ENCODE measurements around the gene UTF1. TPM values are rescaled to one million over a fixed set of nuclear protein-coding genes. Genes with fewer than 3 reads are reported as not detected.

Gene UTF1, protein sequence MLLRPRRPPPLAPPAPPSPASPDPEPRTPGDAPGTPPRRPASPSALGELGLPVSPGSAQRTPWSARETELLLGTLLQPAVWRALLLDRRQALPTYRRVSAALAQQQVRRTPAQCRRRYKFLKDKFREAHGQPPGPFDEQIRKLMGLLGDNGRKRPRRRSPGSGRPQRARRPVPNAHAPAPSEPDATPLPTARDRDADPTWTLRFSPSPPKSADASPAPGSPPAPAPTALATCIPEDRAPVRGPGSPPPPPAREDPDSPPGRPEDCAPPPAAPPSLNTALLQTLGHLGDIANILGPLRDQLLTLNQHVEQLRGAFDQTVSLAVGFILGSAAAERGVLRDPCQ
- not detected for total RNA-seq
- polyA plus RNA-seq, result not detected
- long read RNA-seq, donor 1, result 0 reads
- long read RNA-seq, donor 2, result 0 reads
- long read RNA-seq, donor 3, result 0 reads
- long read RNA-seq, donor 4, result 0 reads
- long read RNA-seq, donor 5, result 0 reads
- long read RNA-seq, donor 6, partial matches to known transcripts, result 0 of 1 reads
- long read RNA-seq, donor 6, other reads (novel, unspliced or antisense), result 0 of 1 reads
- long read RNA-seq, donor 7, result 0 reads
- long read RNA-seq, donor 8, result 0 reads
- long read RNA-seq, donor 9, result 0 reads
- long read RNA-seq, donor 10, result 0 reads

DNA sequence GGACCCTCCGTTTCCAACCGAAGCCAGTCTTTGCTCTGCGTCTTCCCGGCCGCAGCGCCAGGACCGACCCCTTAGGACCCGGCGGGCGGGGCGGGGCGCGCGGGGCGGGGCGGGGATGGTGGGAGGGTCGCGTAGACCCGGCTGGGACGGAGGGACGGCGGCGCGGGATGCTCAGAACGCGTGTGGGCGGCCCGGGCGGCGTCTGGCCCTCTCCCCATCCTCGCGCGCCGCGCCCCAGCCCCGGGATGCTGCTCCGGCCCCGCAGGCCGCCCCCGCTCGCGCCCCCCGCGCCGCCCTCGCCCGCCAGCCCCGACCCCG, at the start of gene UTF1:
UTF1 (plus strand) TSS at position 174 of the 318 bp plus-strand sequence; CDS start at position 246, 72 bp downstream.
- Histone ChIP-seq H3K27ac (no peak within 1 kb of the TSS), H3K4me3 (peak within 1 kb of the TSS; percentile 5 to 37 (median 30)), H3K4me1 (peaks cover 7 to 22% (median 16%) of the 10 kb centered on the region in 4 donors), H3K36me3 (no peaks in the 10 kb centered on the region), H3K27me3 (peaks cover 25 to 100% (median 80%) of the 10 kb centered on the region in 3 donors), H3K9me3 (no peaks in the 10 kb centered on the region)
- 0 to 2% (median 1%) methylated on average over 23 to 49 of the region's 49 CpGs; no CpG with 5 or more reads in 1 of the 5 donors for WGBS, 5 donors
- DNase-seq, result no peak
- TF ChIP-seq, protein P1, sequence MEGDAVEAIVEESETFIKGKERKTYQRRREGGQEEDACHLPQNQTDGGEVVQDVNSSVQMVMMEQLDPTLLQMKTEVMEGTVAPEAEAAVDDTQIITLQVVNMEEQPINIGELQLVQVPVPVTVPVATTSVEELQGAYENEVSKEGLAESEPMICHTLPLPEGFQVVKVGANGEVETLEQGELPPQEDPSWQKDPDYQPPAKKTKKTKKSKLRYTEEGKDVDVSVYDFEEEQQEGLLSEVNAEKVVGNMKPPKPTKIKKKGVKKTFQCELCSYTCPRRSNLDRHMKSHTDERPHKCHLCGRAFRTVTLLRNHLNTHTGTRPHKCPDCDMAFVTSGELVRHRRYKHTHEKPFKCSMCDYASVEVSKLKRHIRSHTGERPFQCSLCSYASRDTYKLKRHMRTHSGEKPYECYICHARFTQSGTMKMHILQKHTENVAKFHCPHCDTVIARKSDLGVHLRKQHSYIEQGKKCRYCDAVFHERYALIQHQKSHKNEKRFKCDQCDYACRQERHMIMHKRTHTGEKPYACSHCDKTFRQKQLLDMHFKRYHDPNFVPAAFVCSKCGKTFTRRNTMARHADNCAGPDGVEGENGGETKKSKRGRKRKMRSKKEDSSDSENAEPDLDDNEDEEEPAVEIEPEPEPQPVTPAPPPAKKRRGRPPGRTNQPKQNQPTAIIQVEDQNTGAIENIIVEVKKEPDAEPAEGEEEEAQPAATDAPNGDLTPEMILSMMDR (IDR thresholded peaks at IDR 0.05), result no peak
- TF ChIP-seq POLR2AphosphoS5 (IDR thresholded peaks at IDR 0.05) (no peak), POLR2A (IDR thresholded peaks at IDR 0.05) (no peak), EP300 (IDR thresholded peaks at IDR 0.05) (no peak)
- intact Hi-C loops (cut with DNase I; ENCODE audit: low total_unique reads), result no loop called here

DNA sequence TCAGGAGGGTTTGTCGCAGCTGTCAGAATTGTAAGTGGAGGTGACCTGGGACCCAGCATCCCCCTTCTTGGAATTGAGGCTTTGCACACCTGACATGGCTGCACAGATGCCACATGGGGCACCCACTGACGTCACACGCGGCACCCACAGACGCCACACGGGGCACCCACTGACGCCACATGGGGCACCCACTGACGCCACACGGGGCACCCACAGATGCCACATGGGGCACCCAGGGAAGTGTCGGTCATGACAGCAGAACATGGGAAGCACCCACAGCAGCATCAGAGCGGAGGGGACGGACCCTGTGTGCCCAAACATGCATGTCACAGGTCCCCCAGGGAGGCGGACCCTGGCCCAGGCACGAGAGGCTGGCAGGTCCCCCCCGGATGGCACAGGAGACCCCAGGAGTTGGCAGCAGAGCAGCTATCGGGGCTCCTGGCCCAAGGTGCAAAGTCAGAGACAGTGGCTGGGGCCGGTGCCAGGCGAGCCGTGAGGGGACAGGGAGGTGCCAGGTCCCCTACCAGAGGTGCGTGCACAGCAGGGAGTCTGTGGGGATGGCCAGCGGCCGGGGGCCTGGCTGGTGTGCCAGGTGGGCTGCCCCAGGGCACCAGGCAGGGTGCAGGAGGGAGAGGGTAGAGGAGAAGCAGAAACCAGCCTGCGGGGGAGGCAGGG, 48.9 kb upstream of the UTF1 start:
- Histone ChIP-seq H3K4me3 (no peak overlapping the region), H3K27me3 (peaks cover 0 to 22% (median 0%) of the 10 kb centered on the region in 3 donors), H3K4me1 (no peaks in the 10 kb centered on the region), H3K27ac (no peak overlapping the region), H3K9me3 (no peaks in the 10 kb centered on the region), H3K36me3 (no peaks in the 10 kb centered on the region)
- intact Hi-C loops (cut with DNase I; ENCODE audit: low total_unique reads), result no loop called here
- TF ChIP-seq POLR2AphosphoS5 (IDR thresholded peaks at IDR 0.05) (no peak), EP300 (IDR thresholded peaks at IDR 0.05) (no peak)
- TF ChIP-seq, protein P1 (IDR thresholded peaks at IDR 0.05), result no peak
- no peak for DNase-seq
- 85 to 92% (median 88%) methylated on average over 19 to 23 of the region's 23 CpGs for WGBS, 5 donors

DNA sequence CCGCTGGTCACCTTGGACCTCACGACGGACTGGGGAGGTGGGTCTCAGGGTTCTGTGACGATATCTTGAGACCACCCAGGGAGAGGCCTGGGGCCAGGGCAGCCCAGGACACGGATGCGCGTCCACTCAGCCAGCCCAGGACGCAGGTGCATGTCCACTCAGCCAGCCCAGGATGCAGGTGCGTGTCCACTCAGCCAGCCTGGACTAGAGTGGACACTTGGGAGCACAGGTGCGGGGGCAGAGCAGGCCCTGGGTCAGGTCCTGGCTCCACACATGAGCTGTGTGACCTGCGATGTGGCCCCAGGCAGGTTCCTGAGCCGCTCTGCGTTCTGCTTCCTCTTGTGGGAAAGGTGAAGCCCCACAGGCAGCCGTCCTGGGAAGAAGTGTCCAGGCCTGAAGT, 47.8 kb upstream of the UTF1 start:
- Histone ChIP-seq H3K27ac (no peak overlapping the region), H3K4me3 (no peak overlapping the region), H3K27me3 (peaks cover 0 to 33% (median 0%) of the 10 kb centered on the region in 3 donors), H3K4me1 (no peaks in the 10 kb centered on the region), H3K9me3 (no peaks in the 10 kb centered on the region), H3K36me3 (no peaks in the 10 kb centered on the region)
- intact Hi-C loops (cut with DNase I; ENCODE audit: low total_unique reads), result no loop called here
- 56 to 79% (median 77%) methylated on average over 12 to 14 of the region's 14 CpGs for WGBS, 5 donors
- DNase-seq, result no peak
- TF ChIP-seq, protein P1 (IDR thresholded peaks at IDR 0.05), result no peak
- TF ChIP-seq POLR2AphosphoS5 (IDR thresholded peaks at IDR 0.05) (no peak), EP300 (IDR thresholded peaks at IDR 0.05) (no peak), POLR2A (IDR thresholded peaks at IDR 0.05) (no peak)

DNA sequence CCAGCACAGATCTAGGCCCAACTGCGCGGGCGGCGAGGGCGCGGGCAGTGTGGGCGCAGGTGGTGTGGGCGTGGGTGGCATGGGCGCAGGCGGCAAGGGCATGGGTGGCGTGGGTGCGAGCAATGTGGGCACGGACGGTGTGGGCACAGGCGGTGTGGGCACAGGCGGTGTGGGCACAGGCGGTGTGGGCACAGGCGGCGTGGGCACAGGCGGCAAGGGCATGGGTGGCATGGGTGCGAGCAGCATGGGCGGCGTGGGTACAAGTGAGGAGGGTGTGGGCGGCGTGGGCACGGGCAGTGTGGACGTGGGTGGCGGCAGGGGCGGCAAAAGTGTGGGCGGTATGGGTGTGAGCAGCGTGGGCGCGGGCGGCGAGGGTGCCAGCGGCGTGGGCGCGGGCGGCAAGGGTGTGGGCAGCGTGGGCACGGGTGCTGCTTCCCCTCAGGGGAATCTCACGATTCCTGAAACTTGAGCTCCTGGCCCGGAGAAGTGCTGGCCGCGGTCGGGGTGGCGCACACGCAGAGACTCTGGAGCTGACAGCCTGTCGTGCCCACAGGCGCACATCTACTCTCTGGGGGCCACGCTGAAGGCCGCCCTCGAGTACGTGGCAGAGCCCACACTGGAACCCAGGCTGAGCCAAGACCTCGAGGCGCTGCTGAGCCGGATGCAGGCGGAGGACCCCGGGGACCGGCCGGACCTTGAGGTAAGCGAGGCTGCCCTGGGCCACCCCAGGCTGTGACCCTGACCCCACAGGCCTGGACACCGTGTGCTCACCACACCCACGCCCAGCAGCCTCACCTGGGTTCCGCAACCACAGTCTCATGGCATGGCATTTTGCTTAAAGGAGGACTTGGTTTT, 47.0 kb upstream of the UTF1 start:
- no peak for DNase-seq
- Histone ChIP-seq H3K27ac (no peak overlapping the region), H3K27me3 (peaks cover 0 to 42% (median 0%) of the 10 kb centered on the region in 3 donors), H3K4me3 (no peak overlapping the region), H3K36me3 (no peaks in the 10 kb centered on the region), H3K9me3 (no peaks in the 10 kb centered on the region), H3K4me1 (no peaks in the 10 kb centered on the region)
- intact Hi-C loops (cut with DNase I; ENCODE audit: low total_unique reads), result no loop called here
- TF ChIP-seq EP300 (IDR thresholded peaks at IDR 0.05) (no peak), POLR2A (IDR thresholded peaks at IDR 0.05) (no peak), POLR2AphosphoS5 (IDR thresholded peaks at IDR 0.05) (no peak)
- TF ChIP-seq, protein P1 (IDR thresholded peaks at IDR 0.05), result no peak
- WGBS, 5 donors, result 91 to 94% (median 92%) methylated on average over 54 to 66 of the region's 66 CpGs

Data from stomach (tissue), 19 donors.